Stimulated activated CD8-positive, alpha-beta memory T cell treated with anti-CD3 and anti-CD28 coated beads, Interleukin-4, amount 100 ng/mL, for 4 hours (primary cell): Measurements from ENCODE around the gene C1orf87.

Experiments
- DNase-seq, 2 donors: peaks; one replicate each; pipeline ENCODE4 v3.0.0-alpha.2; 2020; ENCODE audit warnings: low read depth in 2 of 2, low spot score in 1 of 2

Gene C1orf87, protein sequence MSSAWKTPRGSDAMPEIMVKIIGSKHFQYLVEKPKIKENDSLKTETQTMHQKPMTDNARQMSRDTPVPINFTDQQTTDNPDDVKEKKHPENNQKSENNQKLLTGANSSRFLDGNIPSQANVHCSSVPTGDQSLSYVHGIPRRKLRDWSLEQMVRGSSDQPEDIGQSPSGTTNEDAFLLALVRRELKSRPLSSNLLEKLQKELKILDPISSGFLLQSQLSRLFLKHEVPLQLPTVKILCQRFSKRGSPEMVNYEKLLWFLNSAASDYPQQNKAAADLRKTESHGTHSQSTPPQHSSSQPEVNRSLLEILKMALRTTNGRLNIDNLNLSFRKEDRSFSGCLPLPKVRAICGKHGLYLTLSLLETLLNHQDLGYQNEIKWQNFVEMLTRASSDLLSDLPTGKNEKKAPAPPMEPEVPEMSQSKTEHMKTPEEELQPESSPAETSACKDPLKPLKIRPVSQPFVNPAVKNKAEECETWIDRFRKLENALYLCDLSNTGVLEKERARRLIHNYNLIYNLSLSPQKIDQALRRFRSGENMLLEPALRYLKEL

DNA sequence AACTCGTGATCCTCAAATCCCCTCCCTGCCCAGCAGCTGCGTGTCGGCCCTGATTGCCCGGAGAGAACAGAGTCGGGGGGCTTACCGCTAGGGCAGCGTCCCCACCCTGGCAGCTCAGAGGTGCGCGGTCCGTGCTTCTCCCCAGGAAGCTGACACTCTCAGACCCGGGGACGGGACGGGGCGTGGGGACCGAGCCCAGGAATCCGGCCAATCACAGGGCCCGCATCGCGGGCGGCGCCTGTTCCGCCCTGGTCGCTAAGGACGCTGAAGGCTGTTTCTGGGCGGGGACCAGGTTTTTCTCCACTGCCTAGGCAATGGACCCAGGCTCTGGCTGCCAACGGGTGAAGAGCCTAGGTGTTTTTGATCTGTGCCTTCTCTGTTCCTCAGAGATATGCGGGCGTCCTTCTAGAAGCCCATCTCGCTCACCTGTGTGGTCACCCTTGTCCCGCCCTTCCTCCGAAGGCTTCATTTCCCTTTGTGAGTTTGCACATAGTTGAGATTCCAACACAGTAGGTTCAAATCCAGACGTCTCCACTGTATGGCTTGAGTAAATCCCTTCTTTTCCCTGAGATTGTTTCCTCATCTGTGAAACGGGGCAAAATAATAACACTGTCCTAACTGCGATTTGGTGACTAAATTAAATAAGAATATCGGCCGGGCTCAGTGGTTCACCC is at the start of gene C1orf87:
TSS of gene C1orf87 (minus strand) at position 166 of the 674 bp plus-strand sequence. CDS start 1,127 bp downstream, outside the sequence.
- no peak for DNase-seq

DNA sequence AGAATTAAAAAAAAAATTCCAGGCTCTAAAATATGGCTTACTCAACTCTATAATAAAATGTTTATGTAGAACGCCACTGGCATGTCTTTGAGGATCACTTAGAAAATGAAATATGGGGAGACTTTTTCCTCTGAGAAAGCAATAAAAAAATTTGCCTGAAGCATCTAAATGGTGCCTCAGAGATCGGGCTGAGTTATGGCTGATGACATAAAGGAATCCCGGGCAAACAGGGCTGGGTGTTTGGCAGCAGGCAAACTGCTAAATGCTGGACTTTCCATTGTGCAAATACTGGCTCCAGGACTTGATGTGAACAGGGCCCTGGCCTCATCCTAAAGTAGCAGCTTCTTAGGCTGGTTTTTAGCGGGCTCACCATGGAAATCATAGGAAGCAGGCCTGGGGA is 44.5 kb upstream of the C1orf87 start:
- DNase-seq: no peak

DNA sequence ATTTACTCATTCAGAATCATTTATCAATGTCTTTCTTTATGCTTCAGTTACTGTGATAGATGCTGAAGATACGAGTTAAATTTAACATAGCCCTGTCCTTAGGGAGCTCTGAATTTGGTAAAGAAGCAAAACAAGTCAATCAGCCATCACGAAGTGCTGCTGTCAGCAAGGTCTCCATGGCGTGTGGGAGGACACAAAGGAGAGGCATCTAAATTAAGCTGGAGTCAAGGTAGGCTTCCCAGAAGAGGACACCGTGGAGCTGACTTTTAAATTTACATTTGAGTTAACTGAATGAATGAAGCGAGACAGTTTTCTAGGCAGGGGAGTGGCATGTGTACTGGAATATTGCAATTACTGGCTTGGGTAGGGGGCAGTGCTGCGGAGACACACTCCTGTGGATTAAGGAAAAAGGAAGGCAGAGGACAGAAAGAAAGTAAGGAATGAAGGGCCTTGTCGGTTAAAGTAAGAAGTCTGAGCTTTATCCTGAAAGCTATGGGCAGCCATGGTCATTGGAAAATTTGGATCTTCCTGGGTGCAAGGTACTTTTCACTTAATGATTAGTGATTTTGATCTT is 41.3 kb upstream of the C1orf87 start:
- no peak for DNase-seq

DNA sequence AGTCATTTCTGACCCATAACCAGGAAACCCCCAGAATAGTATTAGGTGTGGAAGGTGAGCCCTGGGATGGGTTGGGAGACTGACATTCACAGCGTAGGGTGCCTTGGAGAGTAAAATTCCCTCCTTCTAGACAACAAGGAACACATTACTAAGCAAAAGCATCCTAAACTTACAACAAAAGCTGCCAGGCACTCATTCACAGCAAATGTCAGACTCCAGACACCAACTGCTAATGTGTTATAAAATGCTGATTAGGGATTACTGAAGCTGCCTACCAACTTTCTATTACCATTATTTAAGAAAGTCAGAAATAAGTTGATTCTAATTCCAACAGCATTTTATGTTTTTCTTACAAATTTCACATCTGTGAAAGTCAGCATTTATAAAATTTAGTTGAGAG is 40.0 kb upstream of the C1orf87 start:
- no peak for DNase-seq

DNA sequence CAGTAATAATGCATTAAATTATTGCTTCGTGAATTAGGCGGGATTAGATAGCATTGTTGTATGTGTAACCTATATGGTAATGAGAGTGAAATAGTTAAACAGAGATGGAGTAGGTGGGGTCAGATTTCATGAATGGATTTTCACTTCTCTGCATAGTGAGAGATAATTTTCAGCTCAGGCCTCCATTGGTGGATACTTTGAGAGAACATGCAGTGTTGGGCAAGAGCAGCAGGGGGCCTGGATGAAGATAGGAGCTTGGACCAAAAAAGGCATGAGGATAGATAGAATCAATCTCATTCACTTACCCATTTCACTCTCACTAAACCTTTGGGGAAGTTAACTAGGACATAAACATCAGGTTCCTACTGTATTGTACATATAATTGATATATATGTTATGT is 39.5 kb upstream of the C1orf87 start:
- no peak for DNase-seq

DNA sequence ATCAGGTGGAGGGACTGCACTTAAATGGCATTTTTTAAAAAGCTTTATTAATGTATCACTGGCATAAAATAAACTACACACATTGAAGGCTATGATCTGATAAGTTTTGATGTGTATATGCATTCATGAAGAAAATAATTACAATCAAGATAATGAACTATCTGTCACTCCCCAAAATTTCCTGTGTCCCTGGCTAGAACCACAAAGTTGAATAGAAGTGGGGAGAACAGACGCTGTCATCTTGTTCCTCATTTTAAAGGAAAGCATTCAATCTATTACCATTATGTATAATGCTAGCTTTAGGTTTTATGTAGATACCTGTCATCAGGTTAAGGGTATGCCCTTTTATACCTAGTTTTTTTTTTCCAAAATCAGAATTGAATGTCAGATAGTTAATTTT is 38.1 kb upstream of the C1orf87 start:
- no peak for DNase-seq

DNA sequence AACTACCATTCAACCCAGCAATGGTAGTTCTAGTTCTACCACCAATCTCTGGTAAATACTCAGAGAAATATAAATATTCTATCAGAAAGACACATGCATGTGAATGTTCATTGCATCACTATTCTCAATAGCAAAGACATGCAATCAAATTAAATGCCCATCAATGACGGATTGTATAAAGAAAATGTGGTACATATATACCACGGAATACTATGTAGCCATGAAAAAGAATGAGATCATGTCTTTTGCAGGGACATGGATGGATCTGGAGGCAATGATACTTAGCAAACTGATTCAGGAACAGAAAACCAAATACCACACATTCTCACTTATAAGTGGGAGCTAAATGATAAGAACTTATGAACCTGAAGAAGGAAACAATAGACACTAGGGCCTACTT is 37.5 kb upstream of the C1orf87 start:
- no peak for DNase-seq

DNA sequence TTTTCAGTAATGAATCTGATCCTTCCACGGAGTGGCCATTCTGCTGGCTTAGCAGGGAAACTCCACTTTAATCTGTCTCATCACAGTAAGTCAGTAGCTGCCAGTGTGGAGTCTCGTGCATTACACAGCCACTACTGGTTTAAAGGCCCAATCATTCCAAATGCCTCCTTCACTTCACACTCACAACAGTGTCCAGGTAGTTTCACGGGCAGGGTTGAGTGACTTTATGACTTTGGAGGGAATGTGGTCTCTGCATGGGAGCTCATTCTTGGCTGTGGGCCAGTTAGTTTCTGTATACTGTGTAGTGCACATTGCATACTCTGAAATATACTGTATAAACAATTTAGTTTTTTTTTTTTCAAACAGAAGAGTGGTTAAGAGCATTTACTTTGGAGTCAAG is 34.6 kb upstream of the C1orf87 start:
- no peak for DNase-seq

DNA sequence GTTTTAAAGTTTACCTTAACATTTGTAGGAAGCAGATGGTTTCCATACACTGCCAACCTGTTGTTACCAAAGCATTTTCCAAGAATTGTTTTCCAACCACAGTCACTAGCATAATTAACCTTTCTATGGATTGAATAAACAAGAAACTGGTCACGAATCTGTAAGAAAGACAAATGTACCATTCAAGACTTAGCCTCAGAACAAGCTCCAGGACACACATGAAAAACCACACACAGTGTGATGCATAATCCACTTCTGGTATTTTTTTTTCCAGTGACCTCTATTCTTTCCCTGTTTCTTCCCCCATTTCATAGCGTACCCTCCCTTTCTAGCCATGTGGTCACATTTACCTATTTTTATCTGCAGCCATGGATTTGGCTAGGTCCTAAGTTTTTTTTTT is 29.6 kb upstream of the C1orf87 start:
- no peak for DNase-seq

DNA sequence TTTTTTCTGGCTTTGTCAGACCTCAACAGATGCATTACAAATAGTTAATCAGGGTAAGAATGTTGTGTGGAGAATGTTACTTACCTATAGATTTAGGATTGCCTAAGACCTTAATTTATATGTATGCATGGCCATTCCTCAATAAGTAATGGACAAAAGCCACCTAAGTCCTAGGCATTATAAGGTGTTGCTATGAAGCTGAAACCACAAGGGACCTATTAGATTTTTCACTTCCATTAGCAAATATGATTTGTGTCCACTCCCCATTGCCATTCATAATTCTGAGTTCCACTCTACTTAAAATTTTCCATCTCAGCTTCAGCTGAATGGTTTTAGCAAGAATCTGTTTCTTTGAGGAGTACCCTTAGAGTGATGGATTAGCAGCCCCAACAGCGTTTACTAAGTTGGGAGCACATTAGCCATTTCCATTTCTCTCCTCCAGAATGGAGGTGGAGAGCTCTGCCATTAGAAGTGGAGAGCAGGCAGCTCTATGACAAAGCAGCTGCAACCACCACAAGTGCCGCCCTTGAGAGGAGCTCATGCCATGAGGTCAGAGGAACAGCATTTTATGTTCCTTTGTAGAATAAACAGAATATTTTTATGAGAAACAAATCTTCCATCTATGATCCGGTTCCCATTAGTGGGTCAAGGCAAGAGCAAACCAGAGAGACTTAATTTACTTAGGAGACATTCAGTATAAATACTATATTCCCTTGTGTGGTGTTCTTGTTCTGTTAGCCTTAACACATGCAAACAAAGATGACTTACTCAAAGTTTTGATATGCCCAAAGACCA is 28.9 kb upstream of the C1orf87 start:
- DNase-seq: no peak

DNA sequence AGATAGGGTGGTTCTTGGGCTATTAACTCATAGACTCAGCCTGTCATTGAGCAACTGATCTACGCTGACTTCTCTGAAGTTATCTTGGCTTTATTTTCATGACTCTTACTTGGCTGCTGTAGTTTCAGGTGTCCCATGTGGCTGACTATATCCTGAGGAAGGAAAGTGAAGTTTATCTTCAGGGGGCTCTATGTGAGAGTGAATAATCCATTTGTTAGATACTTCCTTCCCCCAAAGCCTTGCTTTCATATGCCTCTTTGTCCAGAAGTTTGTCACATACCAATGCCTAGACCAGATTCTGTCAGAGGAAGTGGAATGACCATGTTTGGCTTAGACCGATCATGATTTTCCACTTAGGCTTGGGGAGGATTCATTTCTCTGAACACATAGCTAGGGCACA is 27.9 kb upstream of the C1orf87 start:
- DNase-seq: no peak

DNA sequence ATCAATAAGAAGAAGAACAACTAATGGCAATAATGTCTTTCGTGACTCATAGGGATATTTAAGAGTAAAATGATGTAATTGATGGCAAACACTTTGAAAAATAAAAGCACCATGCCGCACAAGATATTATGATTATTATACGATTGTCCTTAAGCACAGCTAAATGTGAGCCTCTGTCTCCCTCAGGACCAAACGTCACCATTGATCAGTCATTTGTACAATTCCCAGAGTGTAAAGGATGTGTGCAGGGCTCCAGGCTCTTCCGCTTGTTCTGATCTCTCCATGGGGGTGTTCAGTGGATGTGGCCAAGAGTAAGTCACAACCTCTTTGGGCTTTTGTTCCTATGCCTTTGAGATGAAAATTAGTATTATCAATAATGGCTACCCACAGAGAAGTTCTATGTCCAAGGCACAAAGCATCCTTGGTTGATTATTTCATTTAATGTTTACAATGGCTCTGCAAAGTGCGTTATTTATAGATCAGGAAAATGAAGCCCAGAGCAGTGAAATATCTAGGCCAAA is 17.7 kb upstream of the C1orf87 start:
- no peak for DNase-seq

DNA sequence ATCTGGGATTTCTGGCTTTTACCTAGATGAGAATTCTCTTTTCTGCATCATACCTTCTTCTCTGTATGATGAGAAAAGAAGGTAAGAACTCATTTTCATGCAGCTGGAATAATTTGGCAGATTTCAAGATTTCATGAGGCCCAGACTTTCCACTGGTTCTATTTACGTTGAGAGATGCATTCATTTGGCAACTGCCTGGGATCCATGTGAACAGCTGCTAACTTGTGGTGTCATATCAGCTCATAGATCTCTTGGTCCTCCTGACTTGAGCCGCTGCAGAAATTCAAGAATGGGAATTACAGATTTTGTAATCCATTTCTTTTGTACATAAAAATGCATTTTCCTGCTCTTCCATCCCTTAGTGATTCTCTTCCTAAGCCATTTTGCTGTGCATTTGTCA is 17.1 kb upstream of the C1orf87 start:
- DNase-seq: no peak

DNA sequence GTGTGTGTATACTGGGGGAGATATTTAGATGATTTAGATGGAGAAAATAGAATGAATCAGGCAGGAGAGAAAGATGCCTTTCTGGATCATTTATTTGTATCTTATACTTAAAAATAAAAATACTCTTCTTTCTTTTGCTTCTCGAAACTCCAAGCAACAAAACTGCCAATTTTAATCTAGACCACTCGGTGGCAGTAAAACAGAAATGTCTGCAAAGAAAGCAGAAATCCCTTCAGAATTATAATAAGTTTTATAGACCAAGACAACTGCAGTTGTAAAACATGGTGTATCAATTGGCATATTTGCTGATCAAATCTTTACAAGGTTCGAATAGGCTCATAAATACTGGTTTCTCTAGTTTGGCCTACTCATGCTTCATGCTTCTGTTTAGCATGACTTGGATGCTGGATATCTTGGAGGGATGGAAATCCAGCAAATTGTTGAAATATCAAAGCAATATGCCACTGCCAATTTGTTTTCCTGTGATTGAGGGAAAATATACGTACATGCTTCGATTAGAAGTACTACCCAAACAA is 15.1 kb upstream of the C1orf87 start:
- no peak for DNase-seq

DNA sequence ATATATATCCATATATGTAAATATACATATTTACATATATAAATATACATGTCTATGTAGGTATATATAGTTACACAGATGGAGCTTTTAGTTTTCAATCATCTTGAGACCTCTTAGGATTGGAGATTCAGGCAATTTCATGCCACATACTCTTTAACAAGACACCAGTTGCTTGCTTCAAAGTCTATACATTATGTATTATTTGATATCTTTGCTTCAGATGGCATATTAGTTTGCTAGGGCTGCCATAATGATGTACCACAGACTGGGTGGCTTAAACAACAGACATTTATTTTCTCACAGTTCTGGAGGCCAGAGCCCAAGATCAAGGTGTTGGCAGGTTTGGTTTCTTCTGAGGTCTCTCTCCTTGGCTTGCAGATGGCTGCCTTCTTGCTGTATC is 14.1 kb upstream of the C1orf87 start:
- no peak for DNase-seq

DNA sequence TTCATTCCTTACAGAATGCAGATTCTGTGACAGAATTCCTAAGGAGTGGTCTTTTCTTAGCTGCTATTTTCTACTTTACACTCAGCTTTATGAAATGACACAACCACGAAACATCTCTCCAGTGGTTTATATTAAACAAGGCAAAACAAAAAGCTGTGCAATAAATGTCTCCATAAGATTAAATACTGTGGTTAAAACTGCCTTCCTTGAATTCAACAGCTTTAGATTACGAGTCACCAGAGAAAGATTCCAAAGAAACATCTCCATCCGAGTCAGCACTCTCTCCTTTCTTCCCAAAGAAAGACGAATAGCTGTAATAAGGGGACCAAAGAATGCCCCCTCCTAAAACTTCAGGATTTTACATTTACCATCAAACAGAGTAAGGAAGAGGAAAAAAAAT is 4.6 kb upstream of the C1orf87 start:
- DNase-seq: no peak

DNA sequence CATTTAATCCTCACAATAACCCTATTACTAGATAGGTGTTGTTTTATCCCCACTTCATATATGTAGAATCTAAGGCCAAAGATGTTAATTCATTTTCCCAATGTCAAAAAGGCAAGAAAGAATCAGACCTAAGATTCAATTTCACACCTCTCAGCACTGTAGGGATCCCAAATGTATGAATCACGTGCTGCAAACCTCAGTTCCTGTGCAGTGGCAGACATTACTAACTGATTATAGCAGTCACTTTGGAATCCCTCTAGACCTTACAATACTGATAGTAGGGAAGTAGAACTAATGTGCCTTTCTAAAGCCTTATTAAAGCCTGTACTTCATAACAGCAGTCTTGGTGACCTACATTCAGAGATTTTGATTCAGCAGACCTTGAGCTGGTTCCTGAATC is 2.3 kb downstream of the C1orf87 start:
- DNase-seq: no peak

DNA sequence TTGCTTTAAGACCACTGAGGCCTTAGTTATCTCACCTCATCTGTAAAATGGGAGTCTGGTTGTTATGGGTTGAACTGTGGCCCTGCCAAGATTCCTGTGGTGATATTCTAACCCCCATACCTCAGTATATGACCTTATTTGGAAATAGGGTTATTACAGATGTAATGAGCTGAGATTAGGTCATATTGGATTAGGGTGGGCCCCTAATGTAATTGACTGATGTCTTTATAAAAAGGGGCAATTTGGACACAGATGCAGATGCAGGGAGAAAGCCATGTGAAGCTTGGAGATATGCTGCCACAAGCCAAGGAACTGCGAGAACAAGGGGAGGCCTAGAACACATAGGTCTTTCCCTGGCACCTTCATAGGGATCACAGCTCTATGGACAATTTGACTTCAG is 3.9 kb downstream of the C1orf87 start:
- DNase-seq: no peak

DNA sequence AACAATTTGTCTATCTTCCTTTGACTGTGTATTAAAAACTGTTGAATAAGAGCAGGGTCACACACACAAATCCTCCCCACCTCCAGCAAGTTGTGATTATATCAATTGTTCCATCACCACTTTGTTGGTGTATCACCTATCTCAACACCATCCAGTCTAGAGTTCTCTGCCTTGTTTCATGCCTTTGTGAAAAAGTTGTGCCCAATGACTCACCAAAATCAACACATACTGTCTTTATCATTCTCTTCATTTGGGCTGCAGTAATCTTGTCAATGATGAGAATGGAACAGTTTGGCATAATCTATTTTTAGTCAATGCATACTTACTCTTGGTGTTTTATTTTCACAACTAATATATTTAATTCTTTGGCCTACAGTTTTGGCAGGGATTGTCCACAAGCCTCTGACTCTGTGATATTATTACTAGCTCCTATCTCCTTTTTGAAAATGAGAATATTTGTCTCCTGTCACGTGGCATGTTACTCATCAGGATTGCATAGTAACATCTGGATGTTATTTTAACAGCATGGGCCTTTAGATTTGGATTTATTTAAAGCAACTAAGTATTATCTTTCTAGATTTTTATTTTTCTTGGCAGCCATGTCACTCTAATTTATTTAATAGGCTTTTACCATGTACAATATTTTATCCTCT is 5.1 kb downstream of the C1orf87 start:
- DNase-seq: no peak

DNA sequence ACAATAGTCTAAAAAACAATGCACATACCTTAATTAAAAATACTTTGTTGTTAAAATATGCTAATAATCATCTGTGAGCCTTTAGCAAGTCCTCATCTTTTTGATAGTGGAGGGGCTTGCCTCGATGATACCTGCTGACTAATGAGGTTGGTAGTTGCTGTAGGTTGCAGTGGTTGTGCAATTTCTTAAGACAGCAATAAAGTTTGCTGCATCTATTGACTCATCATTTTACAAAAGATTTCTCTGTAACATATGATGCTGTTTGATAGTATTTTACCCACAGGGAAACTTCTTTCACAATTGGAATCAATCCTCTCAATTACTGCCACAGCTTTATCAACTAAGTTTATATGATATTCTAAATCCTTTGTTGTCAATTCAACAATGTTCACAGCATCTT is 7.6 kb downstream of the C1orf87 start:
- no peak for DNase-seq
